HG02970 (cell line): ENCODE data around the gene F12.
A peak's percentile ranks its signal among the peaks of the same experiment; 100 is the strongest.

Experiments used
- ATAC-seq: cut with Tn5 transposase; IDR thresholded peaks from one replicate; pipeline ENCODE4 v1.9.1; 2021; ENCODE audit warnings: mild to moderate bottlenecking, moderate library complexity, moderate number of reproducible peaks; ENCODE audit not compliant: unreplicated experiment, low FRiP score

The F12 gene

GRCh38 chr5:177409043-177409801 is at the start of gene F12:
Gene F12, minus strand, starts transcription at chr5:177409564. Its CDS starts 37 bp downstream, at chr5:177409527.
- ATAC-seq = no peak

DNA sequence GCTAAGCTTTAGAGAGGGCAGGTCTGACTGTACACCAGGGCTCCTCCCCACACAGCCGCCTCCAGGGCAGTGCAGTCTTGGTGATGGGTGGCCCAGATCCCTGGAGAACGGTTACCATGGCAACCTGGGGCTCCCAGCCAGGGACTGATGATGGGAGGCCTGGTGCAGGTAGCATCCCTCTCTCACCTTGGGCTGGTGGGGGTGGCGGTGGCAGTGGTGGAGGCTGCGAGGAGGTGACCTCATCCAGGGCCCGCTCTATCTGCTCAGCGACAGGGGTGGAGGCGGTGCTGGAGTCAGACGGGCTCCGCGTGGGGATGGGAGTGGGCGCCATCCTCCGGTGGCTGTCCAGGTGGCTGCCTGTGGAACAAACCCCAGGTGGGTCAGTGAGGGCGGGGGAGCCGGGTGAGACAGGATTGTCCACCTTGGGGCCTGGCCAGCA is 49.6 kb upstream of the F12 start:
- no peak for ATAC-seq

DNA sequence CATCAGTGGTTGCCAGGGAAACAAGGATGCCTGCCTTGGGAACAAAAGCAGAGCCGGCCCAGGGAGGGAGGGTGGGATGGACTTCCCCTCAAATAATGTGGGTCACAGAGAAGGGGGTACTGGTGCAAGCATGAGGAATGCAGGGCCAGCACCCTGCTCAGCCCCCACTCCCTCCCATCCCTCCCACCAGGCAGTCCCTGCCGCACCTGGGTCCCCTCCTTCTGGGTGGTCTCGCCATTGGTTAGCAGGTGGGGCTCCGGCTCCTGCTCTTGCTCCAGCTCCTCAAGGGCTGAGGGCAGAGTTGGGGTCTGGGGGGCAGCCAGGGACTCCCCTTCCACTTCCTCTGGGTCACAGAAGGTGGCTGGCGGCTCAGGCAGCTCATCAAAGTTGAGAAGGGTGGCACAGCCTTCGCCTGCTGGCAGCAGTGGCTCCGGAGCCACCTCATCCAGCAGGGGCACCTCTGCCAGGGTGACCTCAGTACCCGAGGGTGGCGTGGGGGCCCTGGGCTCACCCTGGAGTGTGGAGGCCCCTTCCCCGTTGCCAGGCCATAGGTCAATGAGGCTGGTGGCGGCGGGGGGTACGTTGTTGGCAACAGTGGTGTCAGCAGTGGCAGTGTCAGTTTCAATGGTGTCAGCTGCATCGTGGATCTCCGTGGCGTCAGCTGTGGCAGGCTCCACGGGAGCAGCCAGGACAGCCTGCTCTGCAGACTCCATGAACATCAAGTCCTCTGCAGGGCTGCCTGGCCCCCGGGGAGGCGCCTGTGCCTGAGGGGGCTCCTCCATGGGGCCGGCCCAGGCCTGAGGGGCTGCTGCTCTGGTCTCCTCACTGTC is 48.7 kb upstream of the F12 start:
- no peak for ATAC-seq

GRCh38 chr5:177456976-177457851 is 47.9 kb upstream of the F12 start:
- no peak for ATAC-seq

- no peak for ATAC-seq
These were observed 47.2 kb upstream of the F12 start for GRCh38 chr5:177456591-177456964.

- peak; percentile 11 for ATAC-seq
These were observed 46.6 kb upstream of the F12 start for GRCh38 chr5:177455661-177456590.

- ATAC-seq = peak; percentile 54
These were observed 45.8 kb upstream of the F12 start for GRCh38 chr5:177455036-177455660.

- peak; percentile 46 for ATAC-seq
These were observed 45.2 kb upstream of the F12 start for GRCh38 chr5:177454397-177455035.

GRCh38 chr5:177453852-177454396 is 44.6 kb upstream of the F12 start:
- peak; percentile 3 for ATAC-seq

DNA sequence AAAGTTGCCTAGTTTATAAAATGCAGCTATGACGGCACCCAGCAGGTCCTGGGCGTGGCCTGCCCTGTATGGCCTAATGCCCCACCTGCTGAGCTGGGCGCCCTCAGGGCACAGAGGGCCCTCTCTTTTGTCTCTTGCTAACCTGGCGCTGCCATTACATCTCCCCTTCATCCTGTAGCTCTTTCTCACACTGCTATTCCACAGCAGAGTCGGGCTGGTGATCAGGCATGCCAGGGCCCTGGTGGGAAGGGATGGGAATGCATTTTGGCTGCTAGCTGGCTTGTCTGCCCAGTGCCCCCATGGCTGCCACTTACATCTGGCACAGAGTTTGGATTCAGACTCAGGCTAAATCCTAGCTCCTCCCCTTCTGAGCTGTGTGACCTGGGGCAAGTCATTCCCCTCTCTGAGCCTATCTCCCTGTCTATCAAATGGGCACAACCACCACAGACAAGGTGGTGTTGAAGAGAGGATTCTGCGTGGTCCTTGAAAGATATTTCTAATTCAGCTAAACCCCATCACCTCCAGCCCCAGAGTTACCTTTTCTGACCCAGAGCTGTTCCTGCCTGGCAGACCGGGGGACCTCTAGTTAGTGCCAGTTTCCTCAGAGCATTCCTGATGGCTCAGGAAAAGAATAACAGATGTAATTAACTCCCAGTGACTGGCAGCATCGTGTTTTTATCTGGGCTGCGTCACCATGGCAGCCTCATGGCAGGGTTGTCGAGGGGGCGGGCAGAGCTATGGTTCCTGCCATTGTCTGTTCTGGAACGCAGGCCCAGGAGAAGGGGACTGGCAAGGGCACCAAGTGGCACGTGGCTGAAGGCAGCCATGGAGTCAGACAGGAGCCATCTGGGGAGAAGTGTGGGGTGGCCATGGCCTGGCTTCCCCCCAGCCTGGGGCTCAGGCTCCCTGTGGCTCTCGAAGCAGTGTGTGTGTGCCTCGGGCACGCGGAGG is 43.6 kb upstream of the F12 start:
- ATAC-seq = no peak

DNA sequence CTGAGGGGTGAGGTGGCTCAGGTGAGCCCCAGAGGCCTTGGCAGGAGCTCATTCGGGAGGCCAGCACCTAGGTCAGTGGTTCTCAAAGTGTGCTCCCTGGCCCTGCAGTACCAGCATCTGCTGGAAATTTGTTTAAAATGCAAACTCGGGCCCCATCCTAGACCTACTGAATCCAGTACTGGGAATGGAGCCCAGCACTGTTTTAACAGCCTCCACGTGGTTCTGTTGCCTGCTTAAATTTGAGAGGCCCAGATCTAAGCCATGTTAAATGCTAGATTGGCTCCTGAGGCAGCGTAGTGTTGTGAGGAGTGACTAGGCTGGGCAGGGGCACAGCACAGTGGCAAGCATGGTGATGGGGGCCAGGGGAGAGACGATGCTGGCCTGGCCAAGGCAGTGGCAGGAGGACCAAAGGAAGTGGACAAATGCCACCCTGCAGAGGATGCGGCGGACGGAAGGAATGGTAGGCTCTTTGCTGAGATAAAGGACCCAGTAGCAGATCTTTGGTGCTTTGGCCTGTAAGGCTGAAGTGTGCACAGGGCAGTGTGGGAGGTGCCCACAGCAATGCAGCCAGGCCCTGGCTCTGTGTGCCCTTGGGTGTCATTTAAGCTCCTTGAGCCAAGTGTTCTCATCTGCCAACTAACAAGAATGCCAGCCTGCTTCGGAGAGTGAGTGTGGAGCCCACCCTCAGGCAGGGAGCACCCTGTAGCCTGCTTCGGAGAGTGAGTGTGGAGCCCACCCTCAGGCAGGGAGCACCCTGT is 41.5 kb upstream of the F12 start:
- ATAC-seq = no peak

- no peak for ATAC-seq
These were observed 40.0 kb upstream of the F12 start for GRCh38 chr5:177449140-177450061.

- ATAC-seq = no peak
These were observed 39.0 kb upstream of the F12 start for GRCh38 chr5:177448244-177448950.

- no peak for ATAC-seq
These were observed 38.4 kb upstream of the F12 start for GRCh38 chr5:177447611-177448243.
